GM12801 (cell line): ENCODE data around the gene TRRAP.

Experiments
- TF ChIP-seq, protein P1 (sequence below): IDR thresholded peaks from one replicate; pipeline ENCODE4 v1.5.1; 2011; ENCODE audit warnings: control low read depth; ENCODE audit not compliant: insufficient read length; ENCODE audit errors: extremely low read depth

The TRRAP gene

DNA sequence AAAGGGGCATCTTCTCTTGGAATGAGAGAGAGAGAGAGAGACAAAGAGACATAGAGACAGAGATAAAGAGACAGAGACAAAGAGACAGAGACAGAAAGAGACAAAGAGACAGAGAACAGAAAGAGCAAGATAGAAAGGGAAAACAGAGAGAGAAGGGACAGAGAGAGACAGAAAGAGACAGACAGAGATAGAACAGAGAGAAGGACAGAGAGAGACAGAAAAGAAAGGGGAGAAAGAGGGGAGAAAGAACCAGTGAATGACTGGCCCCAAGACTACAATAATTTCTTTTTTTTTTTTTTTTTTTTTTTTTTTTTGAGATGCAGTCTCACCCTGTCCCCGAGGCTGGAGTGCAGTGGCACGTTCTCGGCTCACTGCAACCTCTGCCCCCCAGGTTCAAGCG, 16.1 kb upstream of the TRRAP start:
- TF ChIP-seq, protein P1, sequence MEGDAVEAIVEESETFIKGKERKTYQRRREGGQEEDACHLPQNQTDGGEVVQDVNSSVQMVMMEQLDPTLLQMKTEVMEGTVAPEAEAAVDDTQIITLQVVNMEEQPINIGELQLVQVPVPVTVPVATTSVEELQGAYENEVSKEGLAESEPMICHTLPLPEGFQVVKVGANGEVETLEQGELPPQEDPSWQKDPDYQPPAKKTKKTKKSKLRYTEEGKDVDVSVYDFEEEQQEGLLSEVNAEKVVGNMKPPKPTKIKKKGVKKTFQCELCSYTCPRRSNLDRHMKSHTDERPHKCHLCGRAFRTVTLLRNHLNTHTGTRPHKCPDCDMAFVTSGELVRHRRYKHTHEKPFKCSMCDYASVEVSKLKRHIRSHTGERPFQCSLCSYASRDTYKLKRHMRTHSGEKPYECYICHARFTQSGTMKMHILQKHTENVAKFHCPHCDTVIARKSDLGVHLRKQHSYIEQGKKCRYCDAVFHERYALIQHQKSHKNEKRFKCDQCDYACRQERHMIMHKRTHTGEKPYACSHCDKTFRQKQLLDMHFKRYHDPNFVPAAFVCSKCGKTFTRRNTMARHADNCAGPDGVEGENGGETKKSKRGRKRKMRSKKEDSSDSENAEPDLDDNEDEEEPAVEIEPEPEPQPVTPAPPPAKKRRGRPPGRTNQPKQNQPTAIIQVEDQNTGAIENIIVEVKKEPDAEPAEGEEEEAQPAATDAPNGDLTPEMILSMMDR: no peak

DNA sequence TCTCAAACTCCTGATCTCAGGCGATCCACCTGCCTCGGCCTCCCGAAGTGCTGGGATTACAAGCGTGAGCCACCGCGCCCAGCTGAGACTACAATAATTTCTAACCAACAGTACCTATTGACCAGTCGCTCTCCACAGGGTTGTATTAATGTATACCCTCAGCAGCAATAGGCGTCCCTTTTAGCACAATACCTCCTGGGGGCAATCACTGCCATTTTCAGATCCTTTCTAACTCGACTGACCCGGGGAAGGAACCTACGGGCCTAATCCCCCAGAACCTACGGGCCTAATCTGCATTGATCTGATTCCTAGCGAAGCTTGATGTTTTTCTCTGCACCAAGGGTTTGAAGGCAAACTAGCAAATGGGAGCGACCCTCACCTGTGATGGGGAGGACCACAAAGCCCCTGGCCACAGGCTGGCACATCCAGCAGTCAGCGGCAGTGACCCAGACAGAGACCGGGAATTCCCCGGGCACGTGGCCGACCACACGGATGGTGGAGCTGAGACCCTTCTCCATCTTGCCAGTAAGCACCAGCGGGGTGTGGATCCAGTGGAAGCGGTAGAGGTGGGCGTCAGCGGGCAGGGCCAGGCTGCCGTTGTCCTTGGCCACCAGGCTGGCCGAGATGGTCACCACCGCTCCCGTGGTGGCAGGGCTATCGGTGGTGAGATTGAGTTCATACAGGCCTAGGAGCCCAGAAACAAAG, 15.5 kb upstream of the TRRAP start:
- TF ChIP-seq, protein P1: no peak

DNA sequence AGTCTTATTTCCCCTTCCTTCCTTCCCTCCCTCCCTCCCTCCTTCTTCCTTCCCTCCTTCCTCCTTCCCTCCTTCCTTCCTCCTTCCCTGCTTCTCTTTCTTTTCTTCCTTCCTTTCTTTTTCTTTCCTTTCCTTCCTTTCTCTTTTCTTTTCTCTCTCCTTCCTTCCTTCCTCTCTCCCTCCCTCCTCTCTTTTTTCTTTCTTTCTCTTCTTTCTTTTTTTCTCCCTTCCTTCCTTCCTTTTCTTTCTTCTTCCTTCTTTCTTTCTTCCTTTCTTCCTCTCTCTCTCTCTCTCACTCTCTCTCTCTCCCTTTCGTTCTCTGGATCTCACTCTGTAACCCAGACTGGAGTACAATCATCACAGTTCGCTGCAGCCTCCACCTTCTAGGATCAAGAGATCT, 14.7 kb upstream of the TRRAP start:
- TF ChIP-seq, protein P1: no peak

DNA sequence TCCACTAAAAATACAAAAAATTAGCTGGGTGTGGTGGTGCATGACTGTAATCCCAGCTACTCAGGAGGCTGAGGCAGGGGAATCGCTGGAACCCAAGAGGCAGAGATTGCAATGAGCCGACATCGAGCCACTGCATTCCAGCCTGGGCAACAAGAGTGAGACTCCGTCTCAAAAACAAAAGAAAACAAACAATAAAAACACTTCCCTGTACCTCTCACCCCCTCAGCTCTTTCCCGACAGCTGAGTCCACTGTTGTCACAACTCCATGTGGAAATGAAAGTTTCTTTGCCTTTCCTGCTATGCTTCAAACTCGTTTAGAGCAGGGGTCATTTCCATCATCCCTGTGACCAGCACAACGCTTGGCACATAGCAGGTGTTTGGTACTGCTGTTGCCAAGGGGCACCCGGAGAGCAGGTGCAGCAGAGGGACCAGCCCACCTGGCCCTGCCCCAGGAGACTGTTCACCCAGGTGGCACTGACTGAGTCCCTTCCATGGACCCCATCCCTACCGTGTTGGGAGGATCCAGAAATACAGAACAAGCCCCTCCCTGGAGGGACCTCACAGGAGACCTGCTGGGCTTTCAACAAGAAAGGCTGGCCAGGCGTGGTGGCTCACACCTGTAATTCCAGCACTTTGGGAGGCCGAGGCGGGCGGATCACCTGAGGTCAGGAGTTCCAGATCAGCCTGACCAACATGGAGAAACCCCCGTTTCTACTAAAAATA, 13.4 kb upstream of the TRRAP start:
- TF ChIP-seq, protein P1: no peak

DNA sequence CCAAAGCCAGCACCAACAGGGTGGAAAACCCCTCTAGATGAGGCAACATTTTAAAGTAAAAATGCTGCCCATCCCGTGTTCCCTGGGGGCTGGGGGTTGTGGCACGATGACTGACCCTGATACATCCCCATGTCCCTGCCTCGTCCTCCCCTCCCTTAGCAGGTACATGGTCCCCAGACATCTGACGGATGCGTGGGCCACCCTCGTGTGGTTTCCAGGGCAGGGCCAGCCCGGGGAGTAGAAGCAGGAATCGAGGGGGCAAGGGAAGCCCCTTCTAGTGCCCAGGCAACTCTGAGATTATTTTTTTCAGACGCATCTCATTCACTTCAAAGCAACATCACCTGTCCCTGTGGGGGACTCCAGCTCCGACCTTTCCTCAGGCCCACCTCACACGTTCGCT, 12.0 kb upstream of the TRRAP start:
- TF ChIP-seq, protein P1: no peak

DNA sequence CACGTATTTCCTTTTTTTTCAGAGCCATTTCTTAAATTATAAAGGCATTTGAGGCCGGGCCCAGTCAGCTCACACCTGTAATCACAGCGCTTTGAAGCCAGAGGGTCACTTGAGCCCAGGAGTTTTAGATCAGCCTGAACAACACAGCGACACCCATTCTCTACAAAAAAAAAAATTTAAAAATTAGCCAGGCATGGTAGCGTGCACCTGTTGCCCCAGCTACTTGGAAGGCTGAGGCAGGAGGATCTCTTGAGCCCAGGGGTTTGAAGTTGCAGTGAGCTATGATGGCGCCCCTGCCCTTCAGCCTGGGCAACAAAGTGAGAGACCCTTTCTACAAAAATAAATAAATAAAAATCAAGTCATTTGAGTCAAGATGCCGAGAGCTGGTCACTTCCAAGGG, 11.6 kb upstream of the TRRAP start:
- TF ChIP-seq, protein P1: no peak

DNA sequence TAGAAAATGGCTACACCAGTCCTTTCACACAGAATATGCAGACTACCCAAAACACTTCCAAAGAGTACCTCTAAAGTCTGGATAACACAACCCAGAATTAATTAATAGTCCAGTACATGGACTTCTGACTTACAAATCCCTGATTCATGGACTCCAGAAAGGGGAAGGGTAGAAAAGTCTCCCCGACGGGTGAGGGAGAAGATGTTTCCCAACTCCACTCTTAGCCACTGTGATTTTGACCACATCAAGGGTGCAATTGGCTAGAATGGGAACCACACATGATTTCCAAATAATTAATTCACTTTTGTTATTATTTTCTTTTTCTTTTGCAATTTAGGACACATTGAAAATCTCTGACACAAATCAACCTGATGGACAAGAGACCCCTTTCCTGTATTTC, 9.9 kb upstream of the TRRAP start:
- TF ChIP-seq, protein P1: no peak
